SK-N-DZ (cell line): Measurements from ENCODE around the gene SEPTIN1.
"Not testable (repeated sequence)": the region's sequence is repeated elsewhere in the genome, so short reads cannot be mapped to it uniquely, and the experiment has no call there.

Experiments used
- DNase-seq: peaks from one replicate; pipeline ENCODE4 v3.0.0-alpha.2; 2015; ENCODE audit warnings: low spot score
- small RNA-seq, 2 experiments: library from RNA; depleted of rRNA; stranded (forward); fragments of <200 nt; gene quantifications; one replicate each; pipeline ENCODE3, GENCODE V24; 2014

Gene SEPTIN1

GRCh38 chr16:30341971-30342370 is 40.4 kb downstream of the SEPTIN1 start:
- DNase-seq = not testable (repeated sequence)

DNA sequence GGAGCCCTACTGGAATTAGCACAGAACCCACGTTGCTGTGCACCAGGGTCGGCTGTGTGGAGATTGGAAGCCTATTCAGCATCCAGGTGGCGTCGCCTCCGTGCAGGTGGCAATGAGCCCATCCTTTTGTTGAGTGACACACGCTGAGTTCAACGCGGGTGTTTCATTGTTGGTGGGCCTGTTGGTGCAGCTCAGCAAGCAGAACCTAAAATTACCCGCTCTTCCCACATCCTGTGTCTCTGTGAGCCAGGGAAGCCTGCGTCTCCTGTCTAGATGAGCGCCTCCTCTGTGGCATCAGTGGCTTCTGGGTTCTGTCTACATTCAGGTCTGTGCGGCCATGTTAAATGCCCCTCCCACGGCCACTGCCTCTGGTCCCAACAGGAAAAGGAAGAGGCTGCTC is 41.7 kb downstream of the SEPTIN1 start:
- no peak for DNase-seq

GRCh38 chr16:30338715-30339114 is 43.6 kb downstream of the SEPTIN1 start:
- DNase-seq = not testable (repeated sequence)

DNA sequence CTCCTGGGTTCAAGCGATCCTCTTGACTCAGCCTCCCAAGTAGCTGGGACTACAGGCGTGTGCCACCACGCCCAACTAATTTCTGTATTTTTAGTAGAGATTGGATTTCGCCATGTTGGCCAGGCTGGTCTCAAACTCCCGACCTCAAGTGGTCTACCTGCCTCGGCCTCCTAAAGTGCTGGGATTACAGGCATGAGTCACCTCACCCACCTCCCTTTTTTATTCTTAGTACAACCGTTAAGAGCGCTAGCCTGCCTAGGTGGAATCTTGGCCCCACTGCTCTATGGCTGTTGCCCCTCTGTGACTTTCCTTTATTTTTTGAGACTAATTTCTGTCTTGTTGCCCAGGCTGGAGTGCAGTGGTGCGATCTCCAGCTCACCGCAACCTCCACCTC is 44.4 kb downstream of the SEPTIN1 start:
- DNase-seq = not testable (repeated sequence)

- peak; percentile 36 for DNase-seq
These were observed 46.5 kb downstream of the SEPTIN1 start for GRCh38 chr16:30335598-30336474.

DNA sequence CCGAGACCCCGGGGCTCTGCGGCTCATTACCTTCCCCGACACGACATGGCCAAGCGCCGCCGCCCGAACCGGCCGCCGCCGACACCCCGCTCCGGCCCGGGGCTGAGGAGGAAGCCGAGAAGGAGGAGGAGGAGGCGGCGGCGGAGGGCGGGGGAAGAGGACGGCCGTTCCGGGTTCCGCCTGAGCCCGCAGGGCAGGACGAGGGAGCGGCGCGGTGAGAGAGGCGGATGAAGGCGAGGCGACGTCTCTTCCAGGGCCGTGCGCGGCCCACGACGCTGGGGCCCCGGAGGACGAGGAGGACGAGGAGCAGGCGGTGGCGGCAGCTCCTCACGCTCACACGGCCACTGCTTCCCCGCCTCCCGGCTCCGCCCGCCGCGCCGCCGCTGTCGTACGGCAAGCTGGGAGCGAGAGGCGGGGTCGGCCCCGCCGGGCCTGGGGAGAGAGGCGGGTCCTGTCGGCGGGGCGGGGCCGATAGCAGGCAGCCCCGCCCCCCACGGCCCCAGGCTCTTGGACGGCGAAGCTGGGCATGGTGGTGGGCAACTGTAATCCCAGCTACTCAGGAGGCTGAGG is 47.2 kb downstream of the SEPTIN1 start:
- peak; percentile 83 for DNase-seq

- peak; percentile 82 for DNase-seq
These were observed 47.8 kb downstream of the SEPTIN1 start for GRCh38 chr16:30334473-30334989.

Small RNA genes within 50 kb of the gene (small RNA-seq; reads per million reads assigned to genes)
- 1.6 to 1.8 reads per million in 2 experiments for gene RF00406
